Gastrocnemius medialis (tissue), 4 donors: ENCODE results near the gene SPAAR. TPM values are rescaled to one million over a fixed set of nuclear protein-coding genes. Genes with fewer than 3 reads are reported as not detected.

Experiments used
- ATAC-seq, 2 donors: fragments of 150-250 bp; one replicate each; pipeline ENCODE4 v1.9.1; 2016
- DNase-seq, 2 donors: peaks; one replicate each; pipeline ENCODE4 v3.0.0-alpha.2; 2019
- H3K27ac ChIP-seq, 4 donors: fragments of 200-600 bp; sonication (generic); 1 replicate in 1 of 4; 2 replicates in 3 of 4; pipeline ENCODE4 v1.5.1; 2016 to 2018; ENCODE audit warnings: mild to moderate bottlenecking in 2 of 4, moderate library complexity in 1 of 4
- H3K27me3 ChIP-seq, 3 donors: fragments of 200-600 bp; sonication (generic) in 2 of 3; 1 replicate in 1 of 3; 2 replicates in 2 of 3; pipeline versions ENCODE4 v1.5.1 to v1.6.0; 2016 to 2019; ENCODE audit warnings: mild to moderate bottlenecking in 1 of 3, moderate library complexity in 1 of 3
- H3K36me3 ChIP-seq, 2 donors: fragments of 200-600 bp; sonication (generic) in 1 of 2; one replicate each; pipeline ENCODE4 v1.5.1; 2017 to 2018
- H3K4me1 ChIP-seq, 2 donors: fragments of 200-600 bp; sonication (generic) in 1 of 2; one replicate each; pipeline ENCODE4 v1.5.1; 2016 to 2017; ENCODE audit warnings: mild to moderate bottlenecking in 2 of 2
- H3K4me3 ChIP-seq, 4 donors: fragments of 200-600 bp; sonication (generic) in 3 of 4; 1 replicate in 1 of 4; 2 replicates in 3 of 4; pipeline ENCODE4 v1.5.1; 2016 to 2019; ENCODE audit warnings: mild to moderate bottlenecking in 2 of 4
- H3K9me3 ChIP-seq, 3 donors: fragments of 200-600 bp; sonication (generic) in 2 of 3; 1 replicate in 1 of 3; 2 replicates in 2 of 3; pipeline ENCODE4 v1.5.1; 2016 to 2019
- CTCF ChIP-seq, 5 experiments: fragments of 450-650 bp in 3 of 5; fragments of 200-600 bp in 2 of 5; sonication (generic) in 2 of 5; IDR thresholded peaks in 4 of 5; conservative IDR thresholded peaks in 1 of 5; 1 replicate in 4 of 5; 2 replicates in 1 of 5; pipeline ENCODE4 v1.5.1; 2016 to 2019; ENCODE audit warnings: antibody characterized with exemption in 5 of 5, mild to moderate bottlenecking in 3 of 5, moderate library complexity in 3 of 5
- POLR2A ChIP-seq, 2 donors: fragments of 450-650 bp; IDR thresholded peaks; one replicate each; pipeline ENCODE4 v1.6.1; 2017; ENCODE audit warnings: antibody characterized with exemption in 2 of 2, mild to moderate bottlenecking in 2 of 2, moderate library complexity in 2 of 2
- in situ Hi-C, 4 donors: fragments of 200-750 bp; cut with MboI; loops; one replicate each; pipeline versions ENCODE4 v1.15.0 to v1.8.0; 2017; ENCODE audit warnings: low sequenced_read_pairs in 4 of 4
- intact Hi-C: fragments of 100-400 bp; cut with DNase I; formaldehyde crosslinking; loops from one replicate; pipeline ENCODE4 v1.15.1; 2023; ENCODE audit warnings: low total_unique reads
- total RNA-seq, 4 donors: library from RNA; depleted of rRNA; stranded (reverse); fragments of >200 nt; gene quantifications; one replicate each; pipeline versions ENCODE4 v1.1.0 to v1.2.3, GENCODE V29; 2016

Gene SPAAR
- total RNA-seq, 4 donors from 2014 or later, result 1.3 to 4.4 (median 2.5) TPM

GRCh38 chr9:35917261-35917660 lies 8.0 kb downstream of the SPAAR start:
- Histone ChIP-seq H3K27me3 (no peaks in the 10 kb centered on the region), H3K27ac (peak overlapping the region; percentile 46 to 75 (median 71)), H3K4me3 (no peak overlapping the region), H3K9me3 (no peaks in the 10 kb centered on the region), H3K4me1 (peaks cover 0 to 21% of the 10 kb centered on the region in 2 donors), H3K36me3 (no peaks in the 10 kb centered on the region)
- intact Hi-C loops, result no loop called here
- in situ Hi-C loops, result no loop called here
- no peak for TF ChIP-seq POLR2A (IDR thresholded peaks at IDR 0.05)
- no peak for TF ChIP-seq CTCF (IDR thresholded peaks at IDR 0.05 in 4 of 5, conservative IDR thresholded peaks at IDR 0.05 in 1 of 5)
- DNase-seq (no peak), ATAC-seq (no peak)

- TF ChIP-seq POLR2A (IDR thresholded peaks at IDR 0.05) (no peak), CTCF (IDR thresholded peaks at IDR 0.05 in 4 of 5, conservative IDR thresholded peaks at IDR 0.05 in 1 of 5) (no peak)
- in situ Hi-C loops, result no loop called here
- DNase-seq, result no peak
- intact Hi-C loops, result no loop called here
- Histone ChIP-seq H3K27me3 (no peaks in the 10 kb centered on the region), H3K9me3 (no peaks in the 10 kb centered on the region), H3K4me1 (peaks cover 0 to 25% of the 10 kb centered on the region in 2 donors), H3K27ac (peak overlapping the region; percentile 63 to 75 (median 71)), H3K36me3 (no peaks in the 10 kb centered on the region), H3K4me3 (no peak overlapping the region)
- no peak for ATAC-seq
Observed at GRCh38 chr9:35918780-35919179, 9.5 kb downstream of the SPAAR start.

GRCh38 chr9:35919212-35920008 lies 10.1 kb downstream of the SPAAR start:
- ATAC-seq, result peak in 1 of 2 donors; percentile 44
- Histone ChIP-seq H3K4me1 (peaks cover 0 to 31% of the 10 kb centered on the region in 2 donors), H3K36me3 (no peaks in the 10 kb centered on the region), H3K4me3 (no peak overlapping the region), H3K27me3 (no peaks in the 10 kb centered on the region), H3K9me3 (no peaks in the 10 kb centered on the region), H3K27ac (peak overlapping the region; percentile 63 to 75 (median 71))
- TF ChIP-seq CTCF (IDR thresholded peaks at IDR 0.05 in 4 of 5, conservative IDR thresholded peaks at IDR 0.05 in 1 of 5) (no peak), POLR2A (IDR thresholded peaks at IDR 0.05) (no peak)
- intact Hi-C loops, result loop anchor here (10.0 kb wide), 1 partner anchor 625 kb away; no protein-coding TSS in a partner anchor
- in situ Hi-C loops, result no loop called here
- no peak for DNase-seq

- peaks cover 0 to 32% of the 10 kb centered on the region in 2 donors for H3K4me1 ChIP-seq
- H3K4me3 ChIP-seq, result no peak overlapping the region
- TF ChIP-seq POLR2A (IDR thresholded peaks at IDR 0.05) (no peak), CTCF (IDR thresholded peaks at IDR 0.05 in 4 of 5, conservative IDR thresholded peaks at IDR 0.05 in 1 of 5) (no peak)
- intact Hi-C loops (loop anchor here (10.0 kb wide), 1 partner anchor 625 kb away; no protein-coding TSS in a partner anchor), in situ Hi-C loops (no loop called here)
- H3K27me3 ChIP-seq, result no peaks in the 10 kb centered on the region
- no peaks in the 10 kb centered on the region for H3K36me3 ChIP-seq
- H3K9me3 ChIP-seq, result no peaks in the 10 kb centered on the region
- H3K27ac ChIP-seq, result peak overlapping the region; percentile 61 to 75 (median 66)
- DNase-seq (no peak), ATAC-seq (no peak)
Observed at GRCh38 chr9:35920051-35920620, 10.8 kb downstream of the SPAAR start.
